Cardiac muscle cell (in vitro differentiated cells and primary cell): ENCODE measurements around the gene ADAM12. TPM values are rescaled to one million over a fixed set of nuclear protein-coding genes. Genes with fewer than 3 reads are reported as not detected.

Experiments
- DNase-seq, 2 donors: peaks; one replicate each; pipeline versions ENCODE4 v3.0.0 to v3.0.0-alpha.2; 2010 to 2017; ENCODE audit warnings: low read depth in 1 of 2, low spot score in 1 of 2
- H3K27ac ChIP-seq: fragments of 200-600 bp; sonication (generic); 2 replicates; pipeline ENCODE4 v1.5.1; 2016
- H3K27me3 ChIP-seq: fragments of 200-600 bp; sonication (generic); 2 replicates; pipeline ENCODE4 v1.6.0; 2016; ENCODE audit warnings: control low read depth
- H3K36me3 ChIP-seq: fragments of 200-600 bp; sonication (generic); 2 replicates; pipeline ENCODE4 v1.5.1; 2016; ENCODE audit warnings: control low read depth
- H3K4me1 ChIP-seq: fragments of 200-600 bp; sonication (generic); 2 replicates; pipeline ENCODE4 v1.8.1; 2017; ENCODE audit warnings: low read depth, mild to moderate bottlenecking, mixed run types
- H3K4me3 ChIP-seq: fragments of 200-600 bp; sonication (generic); 2 replicates; pipeline ENCODE4 v1.5.1; 2016; ENCODE audit warnings: mild to moderate bottlenecking
- H3K9me3 ChIP-seq: fragments of 200-600 bp; sonication (generic); 2 replicates; pipeline ENCODE4 v1.5.1; 2017; ENCODE audit warnings: low read depth, mild to moderate bottlenecking, control low read depth
- CTCF ChIP-seq: IDR thresholded peaks from 2 replicates; pipeline ENCODE4 v1.5.1; 2012; ENCODE audit warnings: low read depth, mild to moderate bottlenecking, low read length
- polyA plus RNA-seq: library from polyadenylated mRNA; unstranded; fragments of >200 nt; fragmentation: Nextera tagmentation; extraction: Ambion mirVana; gene quantifications from 2 replicates; pipeline ENCODE4 v1.2.1, GENCODE V29; 2016
- total RNA-seq: library from RNA; depleted of rRNA; stranded (reverse); fragments of >200 nt; gene quantifications from 2 replicates; pipeline ENCODE4 v1.2.3, GENCODE V29; 2016

Gene ADAM12
- total and polyA plus RNA-seq, 2 experiments from 2014 or later, result 0.18 to 1.1 TPM

GRCh38 chr10:126309228-126309883 lies 78.9 kb downstream of the ADAM12 start:
- TF ChIP-seq CTCF, result no peak
- no peaks in the 10 kb centered on the region for H3K27me3 ChIP-seq
- H3K27ac ChIP-seq, result no peak overlapping the region
- DNase-seq, result no peak
- H3K4me1 ChIP-seq, result no peaks in the 10 kb centered on the region
- no peak overlapping the region for H3K4me3 ChIP-seq
- no peaks in the 10 kb centered on the region for H3K9me3 ChIP-seq
- no peaks in the 10 kb centered on the region for H3K36me3 ChIP-seq

- peak in 1 of 2 donors; percentile 28 for DNase-seq
Measured at GRCh38 chr10:126302826-126303665, 85.2 kb downstream of the ADAM12 start.

GRCh38 chr10:126302476-126302756 lies 85.9 kb downstream of the ADAM12 start:
- DNase-seq, result no peak
- no peak overlapping the region for H3K4me3 ChIP-seq
- H3K27ac ChIP-seq, result no peak overlapping the region
- H3K36me3 ChIP-seq, result no peaks in the 10 kb centered on the region
- H3K4me1 ChIP-seq, result no peaks in the 10 kb centered on the region
- no peaks in the 10 kb centered on the region for H3K9me3 ChIP-seq
- H3K27me3 ChIP-seq, result no peaks in the 10 kb centered on the region
- TF ChIP-seq CTCF, result no peak

More at GRCh38 chr10:126302826-126303665, 85.2 kb downstream of the ADAM12 start:
- no peak overlapping the region for H3K4me3 ChIP-seq
- H3K27me3 ChIP-seq, result no peaks in the 10 kb centered on the region
- TF ChIP-seq CTCF, result peak; percentile 26
- H3K4me1 ChIP-seq, result no peaks in the 10 kb centered on the region
- no peaks in the 10 kb centered on the region for H3K36me3 ChIP-seq
- no peaks in the 10 kb centered on the region for H3K9me3 ChIP-seq
- no peak overlapping the region for H3K27ac ChIP-seq

- DNase-seq, result peak in 1 of 2 donors; percentile 19
- Histone ChIP-seq H3K9me3 (no peaks in the 10 kb centered on the region), H3K27me3 (no peaks in the 10 kb centered on the region), H3K4me3 (no peak overlapping the region), H3K27ac (no peak overlapping the region), H3K36me3 (no peaks in the 10 kb centered on the region), H3K4me1 (no peaks in the 10 kb centered on the region)
- no peak for TF ChIP-seq CTCF
Measured at GRCh38 chr10:126301701-126302475, 86.4 kb downstream of the ADAM12 start.

GRCh38 chr10:126294451-126294850 lies 93.8 kb downstream of the ADAM12 start:
- H3K36me3 ChIP-seq, result no peaks in the 10 kb centered on the region
- H3K9me3 ChIP-seq, result no peaks in the 10 kb centered on the region
- no peaks in the 10 kb centered on the region for H3K4me1 ChIP-seq
- H3K27me3 ChIP-seq, result no peaks in the 10 kb centered on the region
- H3K4me3 ChIP-seq, result no peak overlapping the region
- H3K27ac ChIP-seq, result no peak overlapping the region
- no peak for TF ChIP-seq CTCF
- no peak for DNase-seq
